GM21423 (cell line): Measurements from ENCODE around the gene LAMA2.
"Not testable (repeated sequence)": the region's sequence is repeated elsewhere in the genome, so short reads cannot be mapped to it uniquely, and the experiment has no call there.

Experiments used
- ATAC-seq: cut with Tn5 transposase; IDR thresholded peaks from one replicate; pipeline ENCODE4 v1.9.1; 2021; ENCODE audit warnings: mild to moderate bottlenecking, moderate library complexity; ENCODE audit not compliant: unreplicated experiment

The LAMA2 gene

DNA sequence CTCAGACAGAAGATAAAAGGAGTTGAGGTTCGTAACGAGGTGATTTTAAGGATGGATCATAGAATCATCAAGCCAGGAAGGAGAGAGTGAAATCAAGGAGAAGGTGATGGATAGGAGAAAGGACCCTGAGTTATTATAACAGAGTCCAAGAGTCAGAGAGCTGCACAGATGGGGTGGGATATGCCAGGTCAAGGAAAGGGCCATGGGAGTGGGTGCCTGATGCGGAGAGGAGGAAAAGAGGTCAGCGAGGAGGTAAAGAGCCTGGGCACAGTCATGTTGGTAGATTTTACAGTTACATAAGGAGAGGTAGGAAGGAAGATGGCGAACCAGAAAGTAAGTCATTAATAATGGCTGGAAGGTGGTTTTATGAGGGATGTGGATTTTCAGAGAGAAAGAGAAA lies 114.9 kb downstream of the LAMA2 start:
- no peak for ATAC-seq

- no peak for ATAC-seq
Measured at GRCh38 chr6:129006724-129007514, 124.0 kb downstream of the LAMA2 start.

DNA sequence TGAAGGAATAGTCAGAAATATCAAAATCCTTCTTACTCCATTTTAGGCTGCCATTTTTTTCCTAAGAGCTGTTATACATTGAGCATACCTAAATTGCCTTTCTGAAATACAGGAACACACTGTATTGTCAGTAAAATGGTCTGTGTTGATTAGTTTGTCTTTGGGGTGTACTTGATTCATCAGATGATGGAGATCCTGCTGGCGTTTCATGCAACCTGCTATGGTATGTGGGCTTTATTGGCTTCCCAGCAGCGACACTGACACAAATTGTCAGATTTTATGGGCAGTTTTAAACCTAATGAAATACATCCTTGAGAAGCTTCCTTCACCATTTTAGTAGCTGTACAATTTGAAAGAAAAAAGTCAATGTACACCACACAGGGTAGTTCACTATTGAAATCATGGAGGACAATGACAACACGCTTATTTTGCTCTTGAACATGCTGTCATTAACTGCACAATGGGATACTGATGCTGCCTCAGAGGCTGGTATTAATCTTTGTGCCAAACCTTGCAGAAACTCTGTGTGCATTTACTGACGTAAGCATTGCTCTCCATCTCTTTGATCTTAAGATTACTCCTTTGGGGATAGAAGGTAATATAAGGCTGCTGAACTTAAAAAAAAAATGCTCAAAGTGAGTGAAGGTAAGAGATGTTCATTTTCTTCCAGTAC lies 124.9 kb downstream of the LAMA2 start:
- no peak for ATAC-seq

DNA sequence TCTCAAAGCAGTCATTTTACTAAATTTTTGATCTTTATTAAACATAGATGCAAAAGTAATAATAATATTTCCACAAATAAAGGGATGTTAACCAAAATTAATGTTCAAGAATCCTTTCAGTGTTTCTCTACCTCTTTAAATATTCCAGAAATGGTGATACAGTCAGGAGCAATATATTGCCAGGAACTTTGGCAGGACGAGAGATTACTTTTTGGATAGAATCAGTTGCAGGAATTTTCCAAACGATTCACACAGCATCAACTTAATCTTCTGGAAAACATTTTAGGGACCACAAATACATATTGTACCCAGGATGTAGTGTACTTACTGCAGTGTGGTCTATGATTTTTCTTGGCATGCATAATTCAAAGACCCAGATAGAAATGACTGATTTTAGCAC lies 125.7 kb downstream of the LAMA2 start:
- ATAC-seq, result no peak

GRCh38 chr6:129009851-129010250 lies 126.9 kb downstream of the LAMA2 start:
- ATAC-seq, result no peak

DNA sequence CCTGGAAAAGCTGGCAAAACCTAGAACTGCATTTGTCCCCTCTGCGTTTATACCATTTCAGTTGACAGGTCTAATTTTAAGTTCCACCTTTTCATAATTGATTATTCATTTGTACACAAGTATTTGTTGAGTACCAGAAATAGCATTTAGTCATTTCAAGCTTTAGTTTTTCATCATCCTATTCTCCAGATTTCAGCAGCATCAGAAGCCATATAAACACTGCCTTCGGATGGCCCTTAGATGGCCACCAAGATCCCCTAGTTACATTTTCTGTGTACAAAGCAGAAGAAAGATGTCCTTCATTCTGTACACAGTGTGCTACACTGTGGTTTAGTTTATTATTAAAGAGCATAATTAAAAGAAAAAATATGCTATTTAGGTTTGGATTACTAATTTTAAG lies 131.4 kb downstream of the LAMA2 start:
- no peak for ATAC-seq

DNA sequence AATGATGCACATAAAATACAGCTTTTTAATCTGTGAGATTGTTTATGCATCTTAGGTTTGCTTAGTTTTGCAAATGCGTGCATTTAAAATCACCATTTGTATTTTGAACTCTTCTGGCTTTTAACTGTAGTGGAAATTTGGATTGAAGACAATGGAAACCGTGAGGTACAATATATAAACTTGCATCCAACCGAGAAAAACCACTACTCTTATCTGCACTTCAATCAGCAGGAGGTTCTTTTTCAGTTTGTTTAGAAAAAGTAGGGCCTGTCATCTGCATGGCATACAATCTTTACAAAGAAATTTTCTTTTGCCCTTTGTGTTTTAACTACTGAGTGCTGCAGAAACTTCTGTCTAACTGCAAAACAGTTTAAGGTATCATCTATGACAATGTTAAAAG lies 132.8 kb downstream of the LAMA2 start:
- no peak for ATAC-seq

DNA sequence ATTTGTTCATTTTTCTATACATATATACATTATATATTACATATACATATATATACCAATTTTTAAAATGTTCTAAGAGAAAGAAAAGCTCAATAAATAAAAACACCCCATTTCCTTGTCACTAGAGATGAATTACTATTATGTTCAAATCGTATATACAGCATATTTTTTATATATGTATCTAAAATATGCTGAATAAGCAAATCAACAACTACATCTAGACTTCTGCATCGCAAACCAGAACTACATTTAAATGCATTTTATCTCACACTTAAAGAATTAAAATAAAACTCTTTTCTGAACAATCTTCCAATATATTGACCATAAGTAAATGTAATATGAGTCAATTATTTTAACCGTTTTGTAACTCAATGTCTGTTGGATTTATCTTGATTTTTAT lies 133.9 kb downstream of the LAMA2 start:
- ATAC-seq, result no peak

DNA sequence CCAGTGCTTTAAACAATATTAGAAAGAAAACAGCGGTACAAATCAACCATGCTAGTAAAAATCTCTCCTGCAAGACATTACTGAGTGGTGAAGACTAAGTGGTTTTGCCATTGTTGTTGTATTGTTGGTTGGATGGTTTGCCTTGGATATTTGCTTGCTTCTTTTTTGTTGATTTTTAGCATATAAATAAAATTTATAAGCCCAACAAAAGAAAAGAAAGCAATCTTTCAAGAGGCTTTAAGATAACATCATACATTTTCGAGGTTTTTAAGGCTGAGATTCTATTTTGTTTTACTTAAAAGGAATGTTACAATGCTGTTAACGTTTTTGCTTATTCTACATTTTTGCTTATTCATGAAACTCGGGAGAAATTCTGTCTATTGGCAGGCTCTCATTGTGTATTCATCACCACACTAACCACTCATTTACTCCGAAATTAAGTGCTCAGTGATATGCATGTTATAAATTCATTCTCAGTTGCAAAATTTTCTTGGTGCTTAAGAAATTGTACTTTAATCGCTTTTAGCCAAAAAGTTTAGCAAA lies 139.1 kb downstream of the LAMA2 start:
- no peak for ATAC-seq

GRCh38 chr6:129026601-129027000 lies 143.7 kb downstream of the LAMA2 start:
- ATAC-seq, result no peak

- no peak for ATAC-seq
Measured at GRCh38 chr6:129029778-129030177, 146.8 kb downstream of the LAMA2 start.

- no peak for ATAC-seq
Measured at GRCh38 chr6:129030215-129030614, 147.3 kb downstream of the LAMA2 start.

- ATAC-seq, result no peak
Measured at GRCh38 chr6:129031051-129031599, 148.2 kb downstream of the LAMA2 start.

DNA sequence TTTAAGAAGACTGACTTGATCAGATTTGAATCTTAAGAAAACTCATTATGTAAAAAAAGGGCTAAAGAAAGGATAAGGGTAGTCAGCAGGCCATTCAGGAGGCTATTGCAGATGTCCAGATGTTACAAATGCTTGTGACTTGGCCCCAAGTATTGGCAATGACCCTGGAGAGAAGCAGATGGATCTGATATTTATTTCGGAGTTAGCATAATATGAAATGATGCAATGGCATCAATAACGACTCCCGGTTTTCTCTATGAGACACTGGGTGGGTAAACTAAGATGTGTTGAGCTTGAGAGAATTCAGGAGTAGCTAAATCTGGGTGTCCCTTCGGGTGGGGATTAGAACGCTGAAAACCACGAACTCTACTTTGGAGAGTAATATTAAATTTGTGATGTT lies 149.7 kb downstream of the LAMA2 start:
- ATAC-seq, result no peak

DNA sequence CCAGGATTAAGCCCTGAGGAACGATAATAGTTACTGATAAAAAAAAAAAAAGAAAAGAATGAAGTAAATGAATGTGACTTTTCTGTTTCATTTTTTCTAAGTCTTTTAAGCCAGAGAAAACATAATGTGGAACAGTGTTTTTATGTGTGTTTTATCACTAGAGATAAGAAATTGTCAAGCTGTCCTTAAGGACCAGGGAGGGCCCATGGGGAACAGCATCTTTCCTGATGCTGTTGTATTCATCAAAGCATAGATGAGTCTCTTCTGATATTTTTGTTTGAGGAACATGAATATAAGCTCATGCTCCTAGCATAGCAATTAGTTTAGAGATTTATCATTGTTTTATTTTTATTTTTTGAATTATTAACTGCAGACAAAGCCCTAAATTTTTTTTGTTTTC lies 150.2 kb downstream of the LAMA2 start:
- no peak for ATAC-seq

DNA sequence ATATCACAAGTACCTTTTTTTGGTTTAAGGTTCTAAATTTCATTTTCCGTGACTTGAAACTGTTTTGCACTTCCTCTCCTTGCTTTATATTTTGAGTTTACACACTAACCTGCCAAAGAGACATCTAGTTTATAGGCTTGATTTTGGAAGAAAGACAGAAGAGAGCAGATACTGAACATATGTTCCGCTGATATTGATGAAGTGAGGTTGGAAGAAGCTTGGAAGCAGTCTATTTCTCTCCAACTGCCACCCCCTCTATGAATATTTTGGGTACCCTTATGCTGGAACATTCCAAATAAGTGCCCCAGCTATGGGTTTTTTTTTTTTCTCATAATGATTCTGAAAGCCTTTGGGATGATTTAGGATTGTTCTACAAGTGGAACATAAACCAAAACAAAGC lies 150.6 kb downstream of the LAMA2 start:
- ATAC-seq, result no peak

DNA sequence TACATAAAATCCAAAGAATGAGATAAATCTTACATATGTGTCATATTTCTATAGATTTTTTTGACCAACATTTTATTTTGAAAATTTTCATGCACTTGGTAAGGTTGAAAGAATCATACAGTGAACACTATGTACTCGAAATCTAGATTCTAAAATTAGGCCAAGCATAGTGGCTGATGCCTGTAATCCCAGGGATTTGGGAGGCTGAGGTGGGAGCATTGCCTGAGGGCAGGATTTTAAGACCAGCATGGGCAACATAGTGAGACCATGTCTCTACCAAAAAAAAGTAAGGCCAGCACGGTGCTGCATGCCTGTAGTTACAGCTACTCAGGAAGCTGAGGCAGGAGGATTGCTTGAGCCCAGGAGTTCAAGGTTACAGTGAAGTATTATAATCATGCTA lies 158.6 kb downstream of the LAMA2 start:
- ATAC-seq, result no peak

DNA sequence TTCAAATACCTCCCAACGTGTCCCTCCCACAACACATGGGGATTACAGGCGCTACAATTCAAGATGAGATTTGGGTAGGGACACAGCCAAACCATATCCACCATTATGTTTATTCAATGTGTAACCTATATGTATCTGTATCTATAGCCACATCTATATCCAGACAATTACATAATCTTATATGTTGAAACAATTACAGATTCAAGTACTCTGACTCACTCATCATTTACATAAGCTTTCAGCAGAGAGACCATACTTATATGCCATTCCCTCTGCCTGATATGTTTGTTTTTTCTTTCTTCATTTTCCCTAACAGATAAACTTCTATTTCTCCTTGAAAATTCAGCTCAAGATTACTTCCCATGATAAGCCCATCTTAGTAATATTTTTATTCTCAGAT lies 163.6 kb downstream of the LAMA2 start:
- ATAC-seq, result no peak

DNA sequence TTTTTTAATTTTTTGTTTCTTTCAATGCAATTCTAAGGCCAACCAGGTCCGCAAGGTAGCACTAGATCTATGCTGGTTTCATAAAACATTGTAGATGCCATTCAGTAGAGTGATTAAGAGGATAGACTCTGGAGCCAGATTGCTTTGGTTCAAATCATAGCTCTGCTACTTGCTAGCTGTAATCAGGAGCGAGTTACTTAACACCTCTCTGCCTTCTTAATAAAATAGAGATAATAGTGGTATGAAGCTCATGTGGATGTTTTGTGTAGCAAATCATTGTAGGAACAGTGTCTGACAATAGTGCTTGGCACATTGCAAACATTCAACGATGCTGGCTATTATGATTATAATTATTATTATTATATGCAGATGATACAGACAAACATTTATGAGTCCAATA lies 164.9 kb downstream of the LAMA2 start:
- ATAC-seq, result no peak

DNA sequence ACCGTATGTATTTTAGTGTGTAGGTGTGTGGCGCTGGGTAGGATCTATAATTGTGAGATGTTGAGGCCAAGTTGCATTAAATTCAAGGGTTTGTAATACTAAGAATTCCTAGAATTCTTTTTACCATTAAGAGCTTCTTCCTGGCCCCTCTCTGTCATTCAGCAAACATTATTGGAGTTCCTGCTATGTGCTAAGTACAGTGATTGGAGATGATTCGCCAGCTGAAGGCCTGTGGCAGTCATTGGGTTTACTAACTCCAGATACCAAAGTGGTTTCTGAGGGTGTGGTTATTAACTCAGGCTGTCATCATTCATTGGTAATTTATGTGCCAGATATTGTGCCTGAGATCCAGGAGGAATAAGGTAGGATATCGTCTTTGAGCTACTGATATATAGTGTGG lies 167.1 kb downstream of the LAMA2 start:
- no peak for ATAC-seq

- ATAC-seq, result not testable (repeated sequence)
Measured at GRCh38 chr6:129053143-129053542, 170.2 kb downstream of the LAMA2 start.

- ATAC-seq, result no peak
Measured at GRCh38 chr6:129055796-129056195, 172.9 kb downstream of the LAMA2 start.
